ENCODE results near the gene DNAJC7.
A peak's percentile ranks its signal among the peaks of the same experiment; 100 is the strongest.
"Not testable (repeated sequence)": the region's sequence is repeated elsewhere in the genome, so short reads cannot be mapped to it uniquely, and the experiment has no call there.

The DNAJC7 gene

GRCh38 chr17:42039794-42040763, 22.8 kb upstream of the DNAJC7 start:
- DNase-seq = no peak

GRCh38 chr17:42038221-42038973, 21.2 kb upstream of the DNAJC7 start:
- no peak for DNase-seq

GRCh38 chr17:42034059-42034458, 16.8 kb upstream of the DNAJC7 start:
- DNase-seq = no peak

GRCh38 chr17:42031584-42031983, 14.3 kb upstream of the DNAJC7 start:
- no peak for DNase-seq

- no peak for DNase-seq
Measured at GRCh38 chr17:42028791-42029127, 11.5 kb upstream of the DNAJC7 start.

- no peak for DNase-seq
Measured at GRCh38 chr17:42027961-42028790, 10.9 kb upstream of the DNAJC7 start.

- DNase-seq = no peak
Measured at GRCh38 chr17:42027590-42027889, 10.3 kb upstream of the DNAJC7 start.

GRCh38 chr17:42026857-42027589, 9.8 kb upstream of the DNAJC7 start:
- DNase-seq = no peak

- DNase-seq = no peak
Measured at GRCh38 chr17:42025936-42026335, 8.7 kb upstream of the DNAJC7 start.

GRCh38 chr17:42025191-42025579, 7.9 kb upstream of the DNAJC7 start:
- DNase-seq = no peak

- DNase-seq = no peak
Measured at GRCh38 chr17:42023524-42024349, 6.5 kb upstream of the DNAJC7 start.

GRCh38 chr17:42020845-42021244, 3.6 kb upstream of the DNAJC7 start:
- not testable (repeated sequence) for DNase-seq

GRCh38 chr17:42019509-42020404, 2.5 kb upstream of the DNAJC7 start, which contains the start of gene NKIRAS2:
TSS of gene NKIRAS2 (plus strand) at chr17:42020090. CDS start at chr17:42021578, 1,488 bp downstream.
- peak; percentile 81 for DNase-seq

- no peak for DNase-seq
Measured at GRCh38 chr17:42018988-42019387, 1.7 kb upstream of the DNAJC7 start.

GRCh38 chr17:42018339-42018738, 1.1 kb upstream of the DNAJC7 start:
- DNase-seq = peak; percentile 19

- peak; percentile 34 for DNase-seq
Measured at GRCh38 chr17:42017866-42018200, 594 bp upstream of the DNAJC7 start.

- DNase-seq = no peak
Measured at GRCh38 chr17:42016411-42016831, 818 bp downstream of the DNAJC7 start.

- not testable (repeated sequence) for DNase-seq
Measured at GRCh38 chr17:42013740-42014139, 3.5 kb downstream of the DNAJC7 start.

GRCh38 chr17:42012363-42012762, 4.9 kb downstream of the DNAJC7 start:
- not testable (repeated sequence) for DNase-seq

- no peak for DNase-seq
Measured at GRCh38 chr17:42010898-42011516, 6.2 kb downstream of the DNAJC7 start.

Measured in NCI-H748 treated with DMSO at 0.1 percent for 48 hours (cell line).